NK-92 (cell line): ENCODE measurements around the gene ERN1.
"Not testable (repeated sequence)": the region's sequence is repeated elsewhere in the genome, so short reads cannot be mapped to it uniquely, and the experiment has no call there.

Experiments
- DNase-seq: peaks from one replicate; lab custom pipeline; 2025; ENCODE audit not compliant: unreplicated experiment; lab: John Stamatoyannopoulos, UW

The ERN1 gene

DNA sequence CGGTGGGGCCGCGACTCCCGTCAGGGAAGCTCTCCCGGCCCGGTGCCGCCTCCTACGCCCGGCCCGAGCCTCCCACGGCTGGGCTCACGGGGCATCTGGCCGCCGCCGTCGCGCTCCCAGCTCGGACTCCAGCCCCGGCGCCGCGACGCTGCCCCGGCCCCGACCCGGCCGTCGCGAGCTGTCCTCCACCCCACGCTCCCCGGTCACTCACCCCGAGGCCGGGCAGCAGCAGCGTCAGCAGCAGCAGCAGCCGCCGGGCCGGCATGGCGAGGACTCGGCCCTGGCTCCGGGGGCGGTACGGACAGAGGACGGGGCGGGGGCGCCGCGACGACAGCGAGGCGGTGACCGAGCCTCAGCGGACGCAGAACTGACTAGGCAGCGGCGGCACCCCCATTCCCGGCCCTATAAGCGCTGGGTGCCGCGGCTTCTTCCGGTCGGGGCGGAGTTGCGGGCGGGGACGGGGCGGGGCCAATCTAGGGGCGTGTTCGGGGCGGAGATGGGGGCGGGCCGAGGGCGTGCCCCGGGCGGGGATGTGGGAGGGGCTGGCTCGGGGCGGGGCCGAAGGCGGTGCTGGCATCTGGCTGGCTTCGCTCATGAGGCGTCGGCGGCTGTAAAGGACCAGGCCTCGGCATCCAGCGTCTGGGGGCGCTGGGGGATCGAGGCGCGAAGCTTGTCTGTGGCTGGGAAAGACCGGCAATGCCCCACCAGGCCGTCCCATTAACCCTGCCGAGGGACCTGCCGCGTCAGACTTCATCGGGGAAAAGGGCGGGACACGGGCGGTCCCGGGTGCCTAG is at the start of gene ERN1:
Gene ERN1, minus strand, starts transcription at position 380 of the 794 bp plus-strand sequence. Its CDS starts 115 bp downstream, at position 265.
- DNase-seq: peak; percentile 37

DNA sequence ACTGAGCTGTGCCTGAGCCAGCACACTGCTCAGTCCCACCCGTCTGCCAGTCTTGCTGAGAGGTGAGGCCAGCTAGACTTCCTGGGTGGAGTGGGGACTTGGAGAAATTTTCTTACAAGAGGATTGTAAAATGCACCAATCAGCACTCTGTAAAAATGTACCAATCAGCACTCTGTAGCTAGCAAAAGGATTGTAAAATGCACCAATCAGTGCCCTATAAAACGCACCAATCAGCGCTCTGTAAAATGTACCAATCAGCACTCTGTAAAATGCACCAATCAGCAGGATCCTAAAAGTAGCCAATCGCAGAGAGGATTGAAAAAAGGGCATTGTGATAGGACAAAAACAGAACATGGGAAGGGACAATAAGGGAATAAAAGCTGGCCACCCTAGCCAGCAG is 49.1 kb upstream of the ERN1 start:
- DNase-seq: not testable (repeated sequence)

DNA sequence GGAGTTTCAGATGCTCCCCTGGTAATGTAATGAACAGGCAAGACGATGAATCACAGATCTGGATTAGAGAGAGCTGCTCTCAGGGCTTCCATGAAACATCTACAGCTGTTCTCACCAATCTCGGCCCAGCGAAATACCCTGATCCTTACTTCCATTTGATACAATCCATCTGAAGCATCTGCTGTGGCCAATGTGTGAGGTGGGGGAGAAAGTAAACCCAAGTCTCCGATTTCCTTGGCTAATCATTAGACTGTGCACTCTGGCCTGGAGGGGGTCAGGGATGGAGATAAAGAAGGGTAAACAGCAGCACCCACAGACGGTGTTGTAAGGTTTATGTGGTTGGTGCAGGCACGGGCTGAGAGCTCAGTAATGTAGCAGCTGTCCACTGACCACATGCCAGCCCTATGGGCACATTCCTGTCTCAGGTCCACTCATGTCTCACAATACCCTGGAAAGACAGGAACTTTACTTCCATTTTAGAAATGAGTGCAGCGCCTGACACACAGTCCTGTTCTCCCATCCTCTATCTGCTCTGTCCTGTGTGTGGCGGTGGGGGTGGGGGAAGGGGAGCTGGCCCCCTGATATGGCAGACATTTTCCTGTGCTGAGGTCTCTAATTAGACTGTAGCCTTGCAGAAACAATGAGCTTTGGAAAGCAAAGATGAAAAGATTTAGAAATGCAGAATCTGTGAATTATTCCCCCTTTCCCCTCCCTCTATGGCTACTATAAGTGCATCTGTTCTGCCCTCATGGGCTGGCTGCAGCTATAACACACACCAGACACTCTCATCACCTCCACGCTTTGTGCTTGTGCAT is 48.3 kb upstream of the ERN1 start:
- DNase-seq: no peak

DNA sequence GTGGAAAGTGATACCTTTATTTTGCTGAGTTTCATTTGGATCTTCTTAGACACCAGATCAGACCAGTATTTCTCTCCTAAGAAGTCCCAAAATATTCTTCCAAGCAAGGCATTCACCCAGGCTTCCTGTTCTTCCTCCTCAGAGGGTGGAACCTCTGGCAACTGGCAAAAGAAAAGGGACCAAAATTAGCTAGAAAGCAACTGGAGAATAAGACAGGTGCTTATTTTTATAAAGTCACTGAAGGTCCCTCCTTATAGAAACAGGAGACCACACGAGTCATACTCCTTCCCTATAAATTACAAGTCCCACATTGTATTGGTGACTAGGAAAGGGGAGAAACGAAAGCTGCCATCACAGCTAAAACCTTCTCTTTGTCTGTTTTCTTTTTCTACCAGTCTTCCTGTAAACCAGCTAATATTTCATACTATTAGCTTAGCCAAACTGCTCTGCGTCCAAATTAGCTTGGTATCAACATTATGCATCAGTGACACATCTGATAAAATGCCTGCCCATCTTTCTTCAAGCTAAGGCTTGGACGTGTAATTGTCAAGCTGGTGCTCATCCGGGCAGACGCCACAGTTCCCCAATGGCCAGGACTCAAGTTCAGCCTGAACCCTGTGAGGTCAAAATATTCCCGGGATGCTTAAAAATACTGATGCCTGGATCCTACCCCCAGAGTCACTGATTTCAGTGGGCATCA is 47.5 kb upstream of the ERN1 start:
- DNase-seq: no peak

DNA sequence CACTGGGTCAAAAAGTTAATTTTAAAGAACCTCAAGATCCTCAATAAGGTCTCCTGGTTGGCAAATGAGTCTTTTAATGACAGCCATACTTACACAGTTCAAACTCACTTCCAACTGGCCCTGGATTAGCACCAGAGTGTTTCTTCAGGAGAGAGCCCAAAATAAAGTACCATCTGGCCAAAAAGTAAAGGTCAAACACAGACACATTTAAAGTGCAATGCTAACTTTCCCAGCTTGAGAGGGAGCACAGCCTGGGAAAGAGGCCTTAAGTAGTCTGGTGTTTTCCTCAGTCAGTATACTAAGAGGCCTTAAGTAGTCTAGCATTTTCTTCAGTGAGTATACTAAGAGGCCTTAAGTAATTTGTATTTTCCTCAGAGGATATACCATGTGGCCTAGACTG is 46.6 kb upstream of the ERN1 start:
- no peak for DNase-seq

DNA sequence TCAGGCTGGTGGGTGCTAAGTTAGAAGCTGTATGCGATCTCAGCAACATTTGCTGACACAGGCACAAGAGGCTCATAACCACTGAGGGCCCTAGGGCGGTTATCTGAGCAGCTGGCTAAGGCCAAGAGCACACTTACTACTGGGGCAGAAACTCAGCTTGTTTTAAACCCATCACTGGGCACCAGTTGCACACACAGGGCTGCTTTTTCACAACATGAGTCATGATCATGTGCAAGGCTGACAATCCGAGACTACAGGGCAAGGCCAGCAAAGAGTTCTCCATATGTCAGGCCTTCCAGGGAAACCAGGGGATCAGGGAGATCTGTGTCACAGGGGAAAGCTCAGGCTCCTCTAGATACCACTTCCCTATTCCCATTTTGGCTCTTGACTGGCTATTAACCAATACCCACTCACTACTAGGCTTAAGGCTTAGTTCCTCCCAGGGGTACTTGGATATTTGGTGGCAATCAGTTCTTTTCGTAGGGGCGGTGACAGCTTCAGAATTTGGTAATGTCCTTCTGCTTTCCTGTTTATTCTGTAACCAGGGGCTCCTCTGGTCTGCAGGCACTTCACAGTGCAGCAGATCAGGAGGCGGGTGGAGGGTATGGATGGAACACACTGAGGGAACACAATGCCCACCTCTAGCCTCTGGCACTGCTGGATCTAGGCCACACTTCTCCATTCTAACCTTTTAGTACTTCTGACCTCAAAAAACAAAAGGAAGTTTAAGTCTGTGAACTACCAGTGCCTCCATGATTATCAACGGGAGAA is 44.9 kb upstream of the ERN1 start:
- no peak for DNase-seq

DNA sequence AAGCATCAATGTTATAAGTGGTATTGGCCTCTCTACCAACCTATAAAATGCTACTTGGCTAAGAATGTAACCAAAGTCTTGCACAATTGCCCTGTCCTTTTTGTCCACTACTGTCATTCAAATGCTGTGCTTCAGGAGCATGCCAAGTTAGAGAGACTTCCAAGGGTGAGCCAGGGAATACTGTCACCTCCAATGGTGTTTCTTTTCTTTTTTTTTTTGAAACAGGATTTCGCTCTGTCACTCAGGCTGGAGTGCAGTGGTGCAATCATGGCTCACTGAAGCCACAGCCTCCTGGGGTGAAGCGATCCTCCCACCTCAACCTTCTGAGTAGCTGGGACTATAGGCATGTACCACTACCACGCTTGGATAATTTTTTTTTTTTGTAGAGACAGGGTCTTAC is 43.7 kb upstream of the ERN1 start:
- no peak for DNase-seq

DNA sequence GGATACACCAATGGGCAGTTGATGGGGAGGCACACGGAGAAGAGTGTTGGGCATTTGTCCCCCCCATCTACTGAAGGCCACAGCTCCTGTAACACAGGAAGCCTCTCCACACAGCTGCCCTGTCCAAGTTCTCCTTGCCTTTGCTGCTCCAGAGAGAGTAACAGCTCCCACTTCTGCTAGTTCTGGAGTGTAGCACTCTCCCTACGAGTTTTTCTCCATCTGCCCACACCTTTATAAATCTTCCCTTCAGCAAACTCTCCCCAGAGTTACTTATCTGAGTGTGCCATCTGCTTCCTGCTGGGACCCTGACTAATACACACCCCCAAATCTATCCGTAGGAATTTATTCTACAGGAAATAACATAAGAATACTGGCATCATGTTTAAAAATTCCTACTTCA is 42.6 kb upstream of the ERN1 start:
- no peak for DNase-seq

DNA sequence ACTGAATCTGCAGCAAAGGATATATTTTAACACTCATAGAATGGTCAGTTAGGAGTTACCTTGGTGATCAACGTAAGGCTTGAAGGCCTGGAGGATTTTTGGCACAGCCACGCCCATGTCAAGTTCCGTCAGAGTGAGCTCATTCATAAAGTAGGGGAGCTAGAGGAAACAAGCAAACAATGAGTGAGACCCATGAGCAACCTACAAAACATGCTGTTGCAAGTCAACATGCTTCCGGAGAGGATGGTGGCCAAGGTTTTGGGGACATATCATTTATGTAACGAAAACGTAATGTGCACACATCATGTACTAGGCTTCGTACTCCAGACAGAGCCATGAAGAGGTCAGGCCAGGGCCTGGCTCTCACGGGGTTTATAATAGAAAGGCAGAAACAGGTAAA is 41.1 kb upstream of the ERN1 start:
- no peak for DNase-seq

DNA sequence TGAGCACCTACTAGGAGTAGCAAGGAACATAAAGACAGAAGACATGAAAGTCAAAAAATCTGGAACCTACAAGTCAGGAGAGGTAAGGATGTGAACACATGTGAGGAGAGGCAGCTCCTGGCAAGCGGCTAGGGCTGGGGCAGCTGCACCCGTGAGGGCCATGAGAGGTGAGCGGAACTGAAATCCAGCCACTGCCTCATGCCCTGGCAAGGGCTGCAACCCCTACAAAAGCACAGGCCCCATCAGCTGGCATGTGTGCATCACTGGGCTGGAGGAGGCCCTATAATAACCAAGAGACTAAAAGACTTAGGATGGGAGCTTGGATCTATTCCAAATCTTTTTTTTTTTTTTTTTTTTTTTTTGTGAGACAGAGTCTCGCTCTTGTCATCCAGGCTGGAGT is 40.3 kb upstream of the ERN1 start:
- DNase-seq: no peak

DNA sequence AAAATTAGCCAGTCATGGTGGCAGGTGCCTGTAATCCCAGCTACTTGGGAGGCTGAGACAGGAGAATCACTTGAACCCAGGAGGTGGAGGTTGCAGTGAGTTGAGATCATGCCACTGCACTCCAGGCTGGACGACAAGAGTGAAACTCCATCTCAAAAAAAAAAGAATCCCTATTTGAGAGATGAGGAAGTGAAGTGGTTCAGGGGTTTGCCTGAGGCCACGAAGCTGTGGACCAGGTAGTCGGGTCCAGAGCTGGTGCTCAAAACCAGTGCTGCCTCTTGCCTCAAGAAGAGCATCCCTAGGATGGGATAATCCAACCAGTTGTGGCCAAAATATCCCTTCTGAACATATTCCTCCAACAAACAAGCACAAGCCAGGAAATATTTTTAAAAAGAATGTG is 37.7 kb upstream of the ERN1 start:
- not testable (repeated sequence) for DNase-seq

DNA sequence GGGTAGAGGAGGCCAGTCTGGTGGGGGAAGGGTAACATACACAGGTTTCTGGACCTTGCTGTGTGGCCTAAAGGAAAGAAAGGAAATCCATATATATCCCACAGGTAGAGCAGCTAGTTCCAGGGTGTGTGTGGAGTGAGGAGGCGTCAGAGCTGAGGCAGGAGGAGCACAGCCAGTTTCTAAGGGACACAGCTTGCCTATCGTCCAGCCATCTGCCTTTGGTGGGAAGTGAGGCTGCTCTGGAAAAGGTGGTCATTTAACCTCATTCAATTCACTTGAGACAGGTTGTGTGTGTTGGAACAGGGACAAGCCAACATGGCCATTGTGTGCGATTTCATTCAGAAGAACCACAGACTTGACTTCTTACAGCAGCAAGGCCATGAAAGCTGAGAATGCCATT is 36.9 kb upstream of the ERN1 start:
- no peak for DNase-seq

DNA sequence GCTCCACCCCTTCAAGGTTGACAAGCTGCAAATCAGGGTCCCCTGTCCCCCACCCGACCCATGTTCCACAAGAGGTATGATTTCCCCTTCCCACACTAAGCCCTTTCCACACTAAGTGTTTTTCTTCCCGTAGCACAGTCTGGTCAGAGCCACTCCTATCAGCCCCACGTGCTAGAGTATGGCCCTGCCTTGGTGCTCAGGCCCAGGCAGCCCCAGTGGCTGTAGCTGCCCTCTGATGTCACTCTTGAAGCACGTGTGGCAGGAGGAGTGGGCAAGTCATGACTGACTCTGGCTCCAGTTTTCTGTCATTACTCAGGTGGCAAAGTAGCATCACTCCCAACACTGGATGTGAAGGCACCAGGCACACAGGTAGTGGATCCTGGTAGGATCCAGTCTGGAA is 35.4 kb upstream of the ERN1 start:
- no peak for DNase-seq

DNA sequence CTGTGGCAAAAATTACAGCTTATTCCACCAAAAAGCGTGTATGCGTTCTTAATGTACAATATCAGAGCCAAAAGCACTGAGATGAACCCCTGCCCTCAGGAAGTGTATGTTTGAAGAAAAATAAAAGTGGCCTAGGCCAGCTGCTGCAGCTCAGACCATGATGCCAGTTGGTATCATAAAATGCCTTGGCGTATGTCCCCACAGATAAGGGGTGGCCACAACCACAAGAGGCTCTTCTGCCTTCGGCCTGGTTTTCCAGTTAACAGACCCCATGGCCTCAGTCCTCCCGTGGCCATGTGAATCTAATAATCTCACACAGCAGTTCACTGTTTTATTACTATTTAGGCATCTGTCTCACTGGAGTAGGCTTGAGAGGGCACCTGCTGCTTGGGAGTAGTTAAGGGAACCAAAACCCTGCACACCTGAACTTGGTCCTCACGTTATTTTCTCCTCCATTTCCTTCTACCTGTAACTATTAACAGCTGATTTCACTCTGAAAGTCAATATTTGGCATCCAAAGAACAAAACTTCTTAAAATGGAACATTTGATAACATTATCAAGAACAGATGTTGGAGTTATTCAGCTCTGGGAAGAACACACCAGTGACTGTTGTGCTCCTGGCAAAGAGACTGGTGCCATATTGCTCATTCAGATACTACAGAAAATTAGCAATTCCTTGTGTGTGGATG is 34.8 kb upstream of the ERN1 start:
- no peak for DNase-seq

DNA sequence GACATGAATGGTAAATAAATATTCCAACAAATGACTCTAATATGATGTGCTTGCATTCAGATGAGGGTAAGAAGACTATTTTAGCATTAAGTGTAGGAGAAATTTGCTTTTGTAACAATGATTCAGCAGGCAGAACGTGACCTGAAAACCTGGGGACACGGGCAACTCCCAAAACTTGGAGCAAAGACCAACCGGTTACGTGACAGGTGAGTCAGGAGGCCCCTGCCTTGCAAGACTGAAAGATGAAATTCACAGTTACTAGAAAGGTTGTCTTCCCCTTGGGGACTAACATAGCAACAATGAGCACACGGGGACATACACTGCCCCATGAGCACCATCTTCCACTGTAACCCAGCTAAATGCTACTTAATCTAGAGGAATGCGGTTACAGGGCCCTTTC is 33.5 kb upstream of the ERN1 start:
- DNase-seq: no peak

DNA sequence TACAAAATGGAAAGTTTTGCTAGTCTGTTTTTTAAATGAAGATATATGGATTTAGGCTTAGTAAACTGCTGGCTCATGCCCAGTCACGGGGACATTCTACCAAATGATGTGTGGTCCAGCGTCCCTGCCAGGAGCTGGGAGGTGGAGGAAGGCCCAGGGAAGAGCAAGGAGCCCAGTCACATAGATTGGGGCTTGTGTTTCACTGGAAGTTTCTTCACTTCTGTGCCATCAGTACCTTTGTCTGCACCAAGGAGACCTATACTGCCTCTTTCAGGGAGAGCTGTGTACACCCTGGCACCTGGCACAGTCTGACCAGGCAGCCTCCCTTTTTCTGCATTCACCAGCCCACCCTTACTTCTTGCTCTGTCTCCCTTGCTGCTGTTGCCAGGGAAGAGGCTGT is 32.6 kb upstream of the ERN1 start:
- no peak for DNase-seq

DNA sequence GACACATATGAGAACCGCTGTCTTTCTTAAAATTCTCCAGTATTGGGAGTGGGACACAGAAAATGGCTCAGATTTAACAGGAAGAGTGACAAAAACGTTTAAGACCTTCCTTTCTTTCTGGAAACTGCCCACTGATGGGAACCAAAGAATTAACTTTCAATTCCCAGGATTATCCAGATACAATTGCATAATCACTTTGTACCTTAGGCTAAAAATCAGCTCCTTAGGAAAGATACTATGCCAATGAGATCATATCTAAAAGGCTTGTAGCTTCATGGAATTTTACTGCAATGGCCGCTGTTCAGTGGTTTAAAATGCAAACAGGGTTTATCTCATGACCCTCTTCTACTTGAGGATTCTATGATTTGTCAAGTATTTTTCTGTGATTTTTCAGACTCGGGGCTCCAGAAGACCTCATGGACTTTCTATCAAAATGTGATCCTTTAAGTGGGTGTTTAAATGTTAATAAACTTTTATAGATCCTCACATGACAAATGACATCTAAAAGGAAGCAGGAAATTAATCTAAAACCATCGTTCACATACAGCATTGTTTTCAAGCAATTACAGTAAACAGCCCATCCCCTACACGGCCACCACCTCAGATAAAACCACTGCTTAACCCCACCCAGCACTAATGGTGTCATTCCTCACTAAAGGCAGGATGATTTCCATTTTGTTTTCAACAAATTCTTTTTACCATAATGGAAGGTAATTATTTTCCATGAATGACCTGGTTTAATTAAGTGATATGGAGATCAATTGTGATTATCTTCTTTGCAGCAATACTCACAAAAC is 31.6 kb upstream of the ERN1 start:
- no peak for DNase-seq

DNA sequence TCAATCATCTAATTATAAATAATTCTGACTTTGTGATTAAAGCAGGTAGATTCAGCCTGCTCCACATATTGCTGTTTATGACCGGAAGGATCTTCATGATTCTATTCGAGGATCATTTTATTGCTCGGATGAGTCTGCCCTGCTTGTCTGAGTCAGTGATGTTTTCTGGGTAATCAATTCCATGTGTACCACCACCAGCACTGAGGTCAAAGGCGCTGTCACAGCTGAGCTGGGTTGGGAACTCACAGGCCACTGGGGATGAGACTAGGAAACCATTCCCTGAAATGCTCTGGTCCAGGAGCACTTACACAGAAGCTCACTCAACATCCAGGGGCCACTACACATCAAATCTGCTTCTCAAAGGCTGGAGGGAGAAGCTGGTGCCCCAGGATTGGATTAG is 30.4 kb upstream of the ERN1 start:
- DNase-seq: no peak

DNA sequence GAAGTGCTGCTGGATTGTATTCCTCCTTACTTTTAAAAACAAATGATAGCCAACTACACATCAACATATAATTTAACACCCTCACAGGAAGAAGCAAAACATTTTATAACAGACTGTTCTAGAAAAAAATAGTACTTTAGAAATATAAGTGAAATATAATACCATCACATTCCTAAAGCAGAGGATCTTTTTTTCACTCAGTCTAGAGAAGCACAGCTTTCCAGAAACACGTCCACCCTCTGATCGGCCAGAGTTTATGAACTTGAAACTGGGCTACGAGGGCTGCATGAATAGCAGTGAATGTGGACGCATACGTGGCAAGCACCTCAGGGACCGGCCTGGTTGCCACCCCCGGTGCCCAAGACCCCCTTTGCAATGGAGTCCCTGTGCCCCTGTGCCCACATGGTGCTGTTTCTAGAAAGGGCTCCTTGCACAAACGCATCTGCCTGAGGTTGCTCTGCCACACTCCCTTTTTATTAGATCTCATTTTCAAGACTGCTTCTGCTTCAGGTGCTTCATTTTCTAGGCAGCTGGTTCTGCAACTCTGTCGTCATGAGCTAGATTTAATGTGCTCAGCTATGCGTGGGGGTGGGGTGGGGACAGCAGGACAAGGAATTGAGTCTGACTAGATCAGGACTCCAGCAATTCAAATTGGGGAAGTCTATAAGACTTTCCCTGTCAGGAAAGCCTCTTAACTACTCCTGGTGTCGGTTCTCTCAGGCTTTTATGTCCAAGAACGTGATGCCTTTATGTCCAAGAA is 29.1 kb upstream of the ERN1 start:
- DNase-seq: no peak
